Measurements from ENCODE around the gene PAPOLG. TPM values are rescaled to one million over a fixed set of nuclear protein-coding genes. Genes with fewer than 3 reads are reported as not detected.
A peak's percentile ranks its signal among the peaks of the same experiment; 100 is the strongest.

PAPOLG gene
- total and polyA plus RNA-seq, 2 of the 13 experiments (the other 11 are each of a cell fraction or from before 2014, with no cell fraction given): 10.1 to 10.4 TPM

DNA sequence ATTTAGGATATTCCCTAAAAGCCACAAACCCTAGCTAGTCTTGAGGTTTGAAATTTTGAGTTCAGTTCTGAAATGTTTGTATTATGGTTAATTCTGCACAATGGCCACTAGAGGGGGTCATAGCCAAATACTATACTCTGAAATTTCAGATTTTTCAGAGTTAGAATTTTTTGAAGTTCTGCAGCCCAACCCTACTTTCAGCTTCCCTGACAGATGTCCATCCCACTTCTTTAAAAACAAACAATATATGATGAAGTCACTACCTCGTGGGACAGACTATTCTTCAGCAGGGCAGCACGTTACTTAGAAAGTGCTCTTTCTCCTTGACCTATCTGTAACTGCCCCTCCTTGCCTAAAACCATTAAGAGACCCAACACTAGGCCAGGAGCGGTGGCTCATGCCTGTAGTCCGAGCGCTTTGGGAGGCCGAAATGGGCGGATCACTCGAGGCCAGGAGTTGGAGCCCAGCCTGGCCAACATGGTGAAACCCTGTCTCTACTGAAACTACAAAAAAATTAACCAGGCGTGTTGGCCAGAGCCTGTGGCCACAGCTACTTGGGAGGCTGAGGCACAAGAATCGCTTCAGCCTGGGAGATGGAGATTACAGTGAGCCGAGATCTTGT lies 48.2 kb upstream of the PAPOLG start (continued):
- no peak for TF ChIP-seq ARID4A (CRISPR knock-in tag; IDR thresholded peaks at IDR 0.05; ENCODE audit: borderline replicate concordance)
- no peak for TF ChIP-seq TAF15 (IDR thresholded peaks at IDR 0.05; ENCODE audit: low read depth, low read length, poor library complexity, severe bottlenecking)
- TF ChIP-seq ZNF468 (CRISPR knock-in tag; IDR thresholded peaks at IDR 0.05): no peak
- no peak for TF ChIP-seq HNRNPLL (IDR thresholded peaks at IDR 0.05; ENCODE audit: low read depth, low read length, poor library complexity, severe bottlenecking)
- no peak for TF ChIP-seq ZSCAN21 (CRISPR knock-in tag; IDR thresholded peaks at IDR 0.05; ENCODE audit: borderline replicate concordance)
- no peak for TF ChIP-seq STAT5B (CRISPR knock-in tag; IDR thresholded peaks at IDR 0.05)
- TF ChIP-seq MAFK (conservative IDR thresholded peaks at IDR 0.05 in 1 of 2, IDR thresholded peaks at IDR 0.05 in 1 of 2; ENCODE audit: low read length in 2 of 2): no peak
- TF ChIP-seq ERF (CRISPR knock-in tag; IDR thresholded peaks at IDR 0.05): no peak
- TF ChIP-seq ZNF33A (CRISPR knock-in tag; IDR thresholded peaks at IDR 0.05; ENCODE audit: borderline replicate concordance): no peak
- no peak for TF ChIP-seq PRMT3 (CRISPR knock-in tag; IDR thresholded peaks at IDR 0.05; ENCODE audit: borderline replicate concordance, low read depth)
- TF ChIP-seq, protein P1, sequence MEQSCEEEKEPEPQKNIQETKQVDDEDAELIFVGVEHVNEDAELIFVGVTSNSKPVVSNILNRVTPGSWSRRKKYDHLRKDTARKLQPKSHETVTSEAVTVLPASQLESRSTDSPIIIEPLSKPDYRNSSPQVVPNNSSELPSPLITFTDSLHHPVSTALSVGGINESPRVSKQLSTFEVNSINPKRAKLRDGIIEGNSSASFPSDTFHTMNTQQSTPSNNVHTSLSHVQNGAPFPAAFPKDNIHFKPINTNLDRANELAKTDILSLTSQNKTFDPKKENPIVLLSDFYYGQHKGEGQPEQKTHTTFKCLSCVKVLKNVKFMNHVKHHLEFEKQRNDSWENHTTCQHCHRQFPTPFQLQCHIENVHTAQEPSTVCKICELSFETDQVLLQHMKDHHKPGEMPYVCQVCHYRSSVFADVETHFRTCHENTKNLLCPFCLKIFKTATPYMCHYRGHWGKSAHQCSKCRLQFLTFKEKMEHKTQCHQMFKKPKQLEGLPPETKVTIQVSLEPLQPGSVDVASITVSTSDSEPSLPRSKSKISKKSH (CRISPR knock-in tag; IDR thresholded peaks at IDR 0.05; ENCODE audit: borderline replicate concordance): 0 out of 2 replicates have a peak, but pooled peaks have one; percentile 52
- TF ChIP-seq RNF2 (conservative IDR thresholded peaks at IDR 0.05; ENCODE audit: low read depth): no peak
- TF ChIP-seq, protein P2, sequence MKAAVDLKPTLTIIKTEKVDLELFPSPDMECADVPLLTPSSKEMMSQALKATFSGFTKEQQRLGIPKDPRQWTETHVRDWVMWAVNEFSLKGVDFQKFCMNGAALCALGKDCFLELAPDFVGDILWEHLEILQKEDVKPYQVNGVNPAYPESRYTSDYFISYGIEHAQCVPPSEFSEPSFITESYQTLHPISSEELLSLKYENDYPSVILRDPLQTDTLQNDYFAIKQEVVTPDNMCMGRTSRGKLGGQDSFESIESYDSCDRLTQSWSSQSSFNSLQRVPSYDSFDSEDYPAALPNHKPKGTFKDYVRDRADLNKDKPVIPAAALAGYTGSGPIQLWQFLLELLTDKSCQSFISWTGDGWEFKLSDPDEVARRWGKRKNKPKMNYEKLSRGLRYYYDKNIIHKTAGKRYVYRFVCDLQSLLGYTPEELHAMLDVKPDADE (CRISPR knock-in tag; IDR thresholded peaks at IDR 0.05): no peak
- TF ChIP-seq KLF12 (CRISPR knock-in tag; IDR thresholded peaks at IDR 0.05; ENCODE audit: borderline replicate concordance): no peak
- 0 out of 2 replicates have a peak, but pooled peaks have one; percentile 30 for TF ChIP-seq ZBTB25 (CRISPR knock-in tag; IDR thresholded peaks at IDR 0.05)
- TF ChIP-seq REPIN1 (CRISPR knock-in tag; IDR thresholded peaks at IDR 0.05; ENCODE audit: borderline replicate concordance, low read depth): no peak; the same call in 1 of the 2 replicates
- no peak for TF ChIP-seq ELF4 (CRISPR knock-in tag; IDR thresholded peaks at IDR 0.05; ENCODE audit: borderline replicate concordance)
- no peak for TF ChIP-seq KLF15 (CRISPR knock-in tag; IDR thresholded peaks at IDR 0.05; ENCODE audit: borderline replicate concordance)
- no peak for TF ChIP-seq NR2F1 (CRISPR knock-in tag; IDR thresholded peaks at IDR 0.05)
- TF ChIP-seq SRSF4 (IDR thresholded peaks at IDR 0.05; ENCODE audit: low read depth, low read length, poor library complexity, severe bottlenecking): no peak

Data from HepG2 (cell line).